ENCODE data around the gene ERBB4. TPM values are rescaled to one million over a fixed set of nuclear protein-coding genes. Genes with fewer than 3 reads are reported as not detected.

Gene ERBB4
- total RNA-seq, 4 donors from 2014 or later, result 0.59 to 1.5 (median 0.83) TPM

DNA sequence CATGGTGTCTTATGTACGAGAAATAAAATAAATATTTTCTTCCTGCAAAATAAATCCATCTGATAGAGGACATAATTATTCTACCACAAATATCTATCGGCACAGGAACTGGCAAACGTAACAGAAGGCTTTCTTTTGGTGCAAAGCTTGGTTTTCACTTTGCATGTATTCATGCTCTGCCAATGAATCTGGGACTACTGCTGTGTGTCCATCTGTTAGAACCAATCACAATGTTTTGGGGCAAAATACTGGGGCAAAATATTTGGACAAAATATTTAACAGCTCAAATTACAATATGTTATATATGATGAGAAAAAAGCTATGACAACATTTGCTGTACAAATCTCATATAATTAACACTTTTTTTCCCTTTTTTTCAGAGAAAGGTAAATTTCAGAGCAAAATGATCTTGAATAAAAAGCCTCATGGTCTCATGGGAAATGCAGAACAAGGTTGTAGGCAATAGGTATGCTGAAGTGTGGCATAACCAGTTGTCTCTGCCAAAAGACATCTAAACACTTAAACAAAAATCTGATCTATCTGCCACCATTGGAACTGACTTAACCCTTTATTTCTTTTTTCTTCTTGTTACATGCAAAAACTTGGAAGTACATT, 1059.0 kb downstream of the ERBB4 start:
- H3K4me3 ChIP-seq (ENCODE audit: low read depth, poor library complexity, severe bottlenecking), result no peak overlapping the region
- WGBS, 2 donors, result 68 to 69% methylated on average over 3 of the region's 3 CpGs
- DNase-seq (ENCODE audit: low spot score in 2 of 2), result no peak
- intact Hi-C loops (cut with DNase I; ENCODE audit: low total_unique reads), result no loop called here
- no peak for TF ChIP-seq POLR2A (IDR thresholded peaks at IDR 0.05)
- TF ChIP-seq, protein P1, sequence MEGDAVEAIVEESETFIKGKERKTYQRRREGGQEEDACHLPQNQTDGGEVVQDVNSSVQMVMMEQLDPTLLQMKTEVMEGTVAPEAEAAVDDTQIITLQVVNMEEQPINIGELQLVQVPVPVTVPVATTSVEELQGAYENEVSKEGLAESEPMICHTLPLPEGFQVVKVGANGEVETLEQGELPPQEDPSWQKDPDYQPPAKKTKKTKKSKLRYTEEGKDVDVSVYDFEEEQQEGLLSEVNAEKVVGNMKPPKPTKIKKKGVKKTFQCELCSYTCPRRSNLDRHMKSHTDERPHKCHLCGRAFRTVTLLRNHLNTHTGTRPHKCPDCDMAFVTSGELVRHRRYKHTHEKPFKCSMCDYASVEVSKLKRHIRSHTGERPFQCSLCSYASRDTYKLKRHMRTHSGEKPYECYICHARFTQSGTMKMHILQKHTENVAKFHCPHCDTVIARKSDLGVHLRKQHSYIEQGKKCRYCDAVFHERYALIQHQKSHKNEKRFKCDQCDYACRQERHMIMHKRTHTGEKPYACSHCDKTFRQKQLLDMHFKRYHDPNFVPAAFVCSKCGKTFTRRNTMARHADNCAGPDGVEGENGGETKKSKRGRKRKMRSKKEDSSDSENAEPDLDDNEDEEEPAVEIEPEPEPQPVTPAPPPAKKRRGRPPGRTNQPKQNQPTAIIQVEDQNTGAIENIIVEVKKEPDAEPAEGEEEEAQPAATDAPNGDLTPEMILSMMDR (IDR thresholded peaks at IDR 0.05), result no peak

DNA sequence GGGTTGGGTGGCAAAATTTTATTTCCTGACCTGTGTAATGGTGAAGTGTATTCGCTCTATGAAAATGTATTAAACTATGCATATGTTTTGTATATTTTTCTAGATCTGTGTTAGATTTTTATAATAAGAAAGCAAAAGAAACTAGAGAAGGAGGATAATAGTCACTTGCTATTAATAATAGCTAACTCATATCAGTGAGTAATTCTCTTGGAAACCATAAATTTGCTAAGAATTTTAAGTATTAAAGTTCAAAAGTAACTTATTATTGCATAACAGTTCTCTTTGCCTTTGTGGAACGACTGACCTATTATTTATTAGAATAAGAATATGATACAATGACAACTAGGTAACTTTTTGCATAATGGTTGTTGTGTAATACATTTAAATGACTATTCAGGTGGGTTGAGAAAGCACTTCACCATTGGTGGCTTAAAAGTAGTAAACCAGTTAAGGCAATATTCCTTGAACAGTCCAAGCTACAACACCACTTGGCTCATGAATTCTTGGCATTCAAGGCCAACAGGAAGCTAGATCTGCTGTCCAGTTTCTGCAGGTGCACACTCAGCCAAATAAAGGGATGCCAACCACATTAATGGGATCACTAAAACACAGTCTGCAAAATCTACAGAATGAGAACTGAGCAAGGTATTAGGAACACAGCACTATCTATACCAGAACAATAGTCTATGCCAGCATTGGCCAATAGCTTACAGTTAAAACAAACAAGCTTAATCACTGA, 1060.9 kb downstream of the ERBB4 start:
- TF ChIP-seq, protein P1 (IDR thresholded peaks at IDR 0.05), result no peak
- no peak for TF ChIP-seq POLR2A (IDR thresholded peaks at IDR 0.05)
- intact Hi-C loops (cut with DNase I; ENCODE audit: low total_unique reads), result no loop called here
- DNase-seq (ENCODE audit: low spot score in 2 of 2), result no peak
- H3K4me3 ChIP-seq (ENCODE audit: low read depth, poor library complexity, severe bottlenecking), result no peak overlapping the region
- WGBS, 2 donors, result 78 to 79% methylated on average over 2 of the region's 2 CpGs

DNA sequence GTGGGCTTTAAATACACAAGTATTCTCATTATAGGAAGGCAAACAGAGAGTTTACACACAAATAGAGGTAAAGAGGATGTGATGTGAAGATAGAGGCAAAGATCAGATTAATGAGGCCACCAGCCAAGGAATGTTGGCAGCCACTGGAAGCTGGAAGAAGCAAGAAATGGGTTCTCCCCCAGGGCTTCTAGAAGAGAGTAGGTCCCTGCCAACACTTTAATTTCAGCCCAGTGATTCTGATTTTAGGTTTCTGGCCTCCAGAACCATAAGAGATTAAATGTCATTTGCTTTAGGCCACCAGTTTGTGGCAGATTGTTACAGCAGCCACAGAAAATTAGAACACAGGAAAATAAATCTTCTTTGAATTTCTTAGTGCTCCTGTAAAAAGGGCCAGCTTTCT, 1065.5 kb downstream of the ERBB4 start:
- H3K4me3 ChIP-seq (ENCODE audit: low read depth, poor library complexity, severe bottlenecking), result no peak overlapping the region
- DNase-seq (ENCODE audit: low spot score in 2 of 2), result no peak
- intact Hi-C loops (cut with DNase I; ENCODE audit: low total_unique reads), result loop anchor here (5.0 kb wide), 1 partner anchor 1419 kb away; no protein-coding TSS in a partner anchor
- TF ChIP-seq, protein P1 (IDR thresholded peaks at IDR 0.05), result no peak
- no peak for TF ChIP-seq POLR2A (IDR thresholded peaks at IDR 0.05)

DNA sequence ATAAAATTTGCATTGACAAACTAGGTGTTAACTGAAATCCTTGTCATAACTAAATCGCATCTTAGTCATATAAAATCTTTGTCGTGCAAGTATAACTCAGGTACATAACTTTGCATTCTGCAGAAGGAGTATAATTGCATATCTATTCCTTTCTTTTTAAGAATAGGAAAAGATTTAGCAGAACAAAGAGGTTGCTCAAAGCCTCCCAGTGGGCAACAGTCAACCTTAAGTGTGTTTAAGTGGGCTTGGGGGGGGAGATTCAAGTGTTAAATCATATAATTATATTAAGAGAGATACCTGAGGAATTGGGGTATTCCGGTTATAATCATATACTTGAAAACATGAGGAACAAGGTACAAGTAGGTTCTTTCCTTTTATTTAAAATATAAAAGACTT, 1068.9 kb downstream of the ERBB4 start:
- intact Hi-C loops (cut with DNase I; ENCODE audit: low total_unique reads), result loop anchor here (5.0 kb wide), 1 partner anchor 1423 kb away; no protein-coding TSS in a partner anchor
- H3K4me3 ChIP-seq (ENCODE audit: low read depth, poor library complexity, severe bottlenecking), result no peak overlapping the region
- no peak for DNase-seq (ENCODE audit: low spot score in 2 of 2)
- no peak for TF ChIP-seq POLR2A (IDR thresholded peaks at IDR 0.05)
- TF ChIP-seq, protein P1 (IDR thresholded peaks at IDR 0.05), result no peak
- WGBS, 2 donors, result 63 to 86% methylated on average over 3 of the region's 3 CpGs

DNA sequence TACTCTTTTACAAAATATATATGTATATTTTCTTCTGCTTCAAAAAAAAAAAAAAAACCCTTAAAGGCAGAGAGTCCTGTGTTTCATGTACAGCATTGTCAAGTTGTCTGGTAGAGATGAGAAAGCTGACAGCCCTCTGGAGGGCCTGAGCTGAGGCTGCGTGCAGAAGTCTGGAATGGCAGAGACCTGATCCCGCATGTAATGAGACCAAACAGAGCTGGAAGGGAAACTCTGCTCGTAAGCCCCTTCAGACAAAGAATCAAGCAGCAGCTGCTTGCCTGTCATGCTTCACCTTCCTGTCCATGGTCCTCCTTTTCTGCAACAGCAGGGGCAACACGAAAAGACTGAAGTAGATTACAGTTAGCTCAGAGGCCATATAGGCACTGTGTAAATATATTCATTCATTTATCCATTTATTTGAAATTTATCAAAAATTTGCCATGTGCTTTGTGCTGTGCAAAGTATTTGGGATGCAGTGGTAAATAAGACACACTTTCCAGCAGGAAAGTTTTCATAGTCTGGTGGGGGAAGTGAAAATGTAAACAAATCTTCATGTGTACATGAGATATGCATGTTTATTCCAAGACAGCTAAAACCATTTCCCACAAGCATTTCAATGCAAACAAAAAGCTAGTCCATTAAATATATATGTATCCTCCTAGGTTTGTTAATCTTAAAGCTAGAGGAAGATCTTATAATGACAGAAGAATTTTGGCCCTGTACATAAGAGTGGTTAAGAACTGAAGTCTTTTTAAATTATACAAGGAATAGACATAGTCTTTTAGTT, 1069.5 kb downstream of the ERBB4 start:
- no peak for TF ChIP-seq POLR2A (IDR thresholded peaks at IDR 0.05)
- TF ChIP-seq, protein P1 (IDR thresholded peaks at IDR 0.05), result no peak
- WGBS, 2 donors, result 25 to 39% methylated on average over 4 of the region's 4 CpGs
- intact Hi-C loops (cut with DNase I; ENCODE audit: low total_unique reads), result no loop called here
- no peak overlapping the region for H3K4me3 ChIP-seq (ENCODE audit: low read depth, poor library complexity, severe bottlenecking)
- no peak for DNase-seq (ENCODE audit: low spot score in 2 of 2)

All from lower leg skin (tissue), 4 donors.